ENCODE results near the gene ADAMTSL1.
A peak's percentile ranks its signal among the peaks of the same experiment; 100 is the strongest.
"Not testable (repeated sequence)": the region's sequence is repeated elsewhere in the genome, so short reads cannot be mapped to it uniquely, and the experiment has no call there.

The ADAMTSL1 gene

GRCh38 chr9:18920141-18921084 is 446.5 kb downstream of the ADAMTSL1 start:
- DNase-seq: no peak

- no peak for DNase-seq
These were observed 447.6 kb downstream of the ADAMTSL1 start for GRCh38 chr9:18921366-18922075.

GRCh38 chr9:18922161-18922885 is 448.4 kb downstream of the ADAMTSL1 start:
- no peak for DNase-seq

- no peak for DNase-seq
These were observed 449.2 kb downstream of the ADAMTSL1 start for GRCh38 chr9:18923167-18923566.

GRCh38 chr9:18923671-18924430 is 449.9 kb downstream of the ADAMTSL1 start:
- DNase-seq: no peak

- no peak for DNase-seq
These were observed 451.9 kb downstream of the ADAMTSL1 start for GRCh38 chr9:18925880-18926279.

GRCh38 chr9:18926513-18926912 is 452.6 kb downstream of the ADAMTSL1 start:
- no peak for DNase-seq

GRCh38 chr9:18928711-18929110 is 454.8 kb downstream of the ADAMTSL1 start:
- DNase-seq: no peak

- DNase-seq: not testable (repeated sequence)
These were observed 456.7 kb downstream of the ADAMTSL1 start for GRCh38 chr9:18930611-18931010.

- no peak for DNase-seq
These were observed 461.6 kb downstream of the ADAMTSL1 start for GRCh38 chr9:18935541-18935940.

- no peak for DNase-seq
These were observed 462.3 kb downstream of the ADAMTSL1 start for GRCh38 chr9:18936094-18936871.

- no peak for DNase-seq
These were observed 466.0 kb downstream of the ADAMTSL1 start for GRCh38 chr9:18939943-18940342.

- no peak for DNase-seq
These were observed 467.2 kb downstream of the ADAMTSL1 start for GRCh38 chr9:18941060-18941740.

GRCh38 chr9:18942801-18943200 is 468.8 kb downstream of the ADAMTSL1 start:
- no peak for DNase-seq

GRCh38 chr9:18947892-18948339 is 474.0 kb downstream of the ADAMTSL1 start:
- DNase-seq: peak; percentile 98

GRCh38 chr9:18951936-18952335 is 478.0 kb downstream of the ADAMTSL1 start:
- no peak for DNase-seq

GRCh38 chr9:18955626-18956025 is 481.7 kb downstream of the ADAMTSL1 start:
- DNase-seq: no peak

All from NCI-H146 (cell line).